HCT116 (cell line): ENCODE results near the gene RANGAP1. TPM values are rescaled to one million over a fixed set of nuclear protein-coding genes. Genes with fewer than 3 reads are reported as not detected.

Experiments used
- ATAC-seq: fragments of 200-7000 bp; cut with Tn5 transposase; 2 replicates; pipeline ENCODE4 v1.9.1; 2020; ENCODE audit warnings: mild to moderate bottlenecking, moderate library complexity
- BruUV-seq: library from RNA; stranded (reverse); fragments of 400-500 nt; replicated peaks from 2 replicates; lab custom pipeline; 2021; lab: Mats Ljungman, UMichigan
- CTCF ChIA-PET: fragments of 300-600 bp; sonication (Branson Sonifier 250); formaldehyde crosslinking; loops from one replicate; lab custom pipeline; 2021; ENCODE audit warnings: antibody characterized with exemption; lab: Charles Lee
- POLR2A ChIA-PET: fragments of 300-600, 350-600 bp; sonication (Branson Sonifier 250); formaldehyde crosslinking; loops from one replicate; lab custom pipeline; 2021; ENCODE audit warnings: antibody characterized with exemption; lab: Charles Lee
- RAD21 ChIA-PET, 2 experiments: fragments of 300-600 bp; sonication (Branson Sonifier 250); formaldehyde crosslinking; loops; one replicate each; lab custom pipeline; 2023; ENCODE audit warnings: low total read pairs in 2 of 2; ENCODE audit not compliant: uncharacterized antibody in 2 of 2, unreplicated experiment in 2 of 2, low non-redundant PET in 1 of 2; lab: Charles Lee
- DNase-seq: peaks from one replicate; pipeline ENCODE4 v3.0.0-alpha.2; 2010; ENCODE audit warnings: low read depth, low spot score
- H2AFZ ChIP-seq: fragments of 200-600 bp; shearing (Covaris generic), sonication (generic); 2 replicates; pipeline ENCODE4 v1.6.1; 2017; ENCODE audit warnings: low read depth, mixed run types, mixed read lengths, antibody characterized with exemption, low read length; ENCODE audit not compliant: poor library complexity, severe bottlenecking
- H3K27ac ChIP-seq: 2 replicates; pipeline ENCODE4 v1.5.1; 2012; ENCODE audit warnings: low read depth, low read length
- H3K27me3 ChIP-seq: fragments of 200-600 bp; sonication (generic); 2 replicates; pipeline ENCODE4 v1.6.1; 2016; ENCODE audit warnings: mixed run types, low read length, mixed read lengths; ENCODE audit not compliant: insufficient read depth
- H3K36me3 ChIP-seq, 2 experiments: fragments of 200-500 bp in 1 of 2; fragments of 200-600 bp in 1 of 2; sonication (Bioruptor generic) in 1 of 2; sonication (generic) in 1 of 2; 2 replicates each; pipeline versions ENCODE4 v1.5.1 to v1.6.1; 2014 to 2016; ENCODE audit warnings: low read length in 2 of 2, inconsistent platforms in 1 of 2, mixed read lengths in 1 of 2, mixed run types in 1 of 2; ENCODE audit not compliant: insufficient read depth in 2 of 2, control insufficient read depth in 1 of 2
- H3K4me1 ChIP-seq, 2 experiments: fragments of 200-600 bp in 1 of 2; sonication (generic) in 1 of 2; 2 replicates each; pipeline versions ENCODE4 v1.5.1 to v1.6.1; 2012 to 2017; ENCODE audit warnings: low read length in 2 of 2, inconsistent platforms in 1 of 2, mild to moderate bottlenecking in 1 of 2, mixed read lengths in 1 of 2, mixed run types in 1 of 2, moderate library complexity in 1 of 2; ENCODE audit not compliant: insufficient read depth in 2 of 2, control insufficient read depth in 1 of 2
- H3K4me2 ChIP-seq: fragments of 200-600 bp; sonication (generic); 2 replicates; pipeline ENCODE4 v1.6.1; 2017; ENCODE audit warnings: mixed run types, low read length, mixed read lengths
- H3K4me3 ChIP-seq, 2 experiments: fragments of 200-600 bp in 1 of 2; sonication (generic) in 1 of 2; replicated peaks in 1 of 2; 2 replicates each; pipeline ENCODE4 v1.5.1; 2011 to 2016; ENCODE audit warnings: low read length in 2 of 2, control low read depth in 1 of 2, low read depth in 1 of 2, mild to moderate bottlenecking in 1 of 2, mixed read lengths in 1 of 2, mixed run types in 1 of 2
- H3K79me2 ChIP-seq: fragments of 200-600 bp; sonication (generic); 2 replicates; pipeline ENCODE4 v1.6.1; 2017; ENCODE audit warnings: mild to moderate bottlenecking, mixed run types, low read length, moderate library complexity, mixed read lengths; ENCODE audit not compliant: insufficient read depth
- H3K9ac ChIP-seq: fragments of 200-600 bp; sonication (generic); 2 replicates; pipeline ENCODE4 v1.6.1; 2016; ENCODE audit warnings: low read length, mixed read lengths
- H3K9me2 ChIP-seq: fragments of 200-600 bp; sonication (generic), shearing (Covaris generic); 2 replicates; pipeline ENCODE4 v1.6.1; 2017; ENCODE audit warnings: mixed run types, mild to moderate bottlenecking, moderate library complexity; ENCODE audit not compliant: insufficient read depth
- H3K9me3 ChIP-seq, 2 experiments: fragments of 200-500 bp in 1 of 2; fragments of 200-600 bp in 1 of 2; sonication (Bioruptor generic) in 1 of 2; sonication (generic) in 1 of 2; 2 replicates each; pipeline ENCODE4 v1.6.1; 2014 to 2017; ENCODE audit warnings: low read length in 2 of 2, mixed read lengths in 2 of 2, inconsistent platforms in 1 of 2, low read depth in 1 of 2, mild to moderate bottlenecking in 1 of 2, mixed run types in 1 of 2, moderate library complexity in 1 of 2; ENCODE audit not compliant: control insufficient read depth in 1 of 2, insufficient read depth in 1 of 2
- H4K20me1 ChIP-seq: fragments of 200-600 bp; sonication (generic), shearing (Covaris generic); 2 replicates; pipeline ENCODE4 v1.6.1; 2017; ENCODE audit warnings: mixed run types, mild to moderate bottlenecking, moderate library complexity; ENCODE audit not compliant: insufficient read depth
- ATF3 ChIP-seq: IDR thresholded peaks from 2 replicates; pipeline ENCODE4 v1.6.1; 2012
- CBX3 ChIP-seq: IDR thresholded peaks from 2 replicates; pipeline ENCODE4 v1.6.1; 2012; ENCODE audit warnings: low read depth
- CTCF ChIP-seq, 3 experiments: fragments of 200-600 bp in 1 of 3; sonication (generic) in 1 of 3; IDR thresholded peaks in 2 of 3; conservative IDR thresholded peaks in 1 of 3; 2 replicates each; pipeline ENCODE4 v1.5.1; 2012 to 2017; ENCODE audit warnings: low read depth in 2 of 3, low read length in 2 of 3, antibody characterized with exemption in 1 of 3, borderline replicate concordance in 1 of 3, control low read depth in 1 of 3, mild to moderate bottlenecking in 1 of 3, mixed read lengths in 1 of 3, mixed run types in 1 of 3, moderate library complexity in 1 of 3; ENCODE audit not compliant: insufficient read depth in 1 of 3
- ELF1 ChIP-seq: IDR thresholded peaks from 2 replicates; pipeline ENCODE4 v1.6.1; 2012; ENCODE audit warnings: low read depth, borderline replicate concordance
- EZH2 ChIP-seq: fragments of 200-600 bp; sonication (generic); IDR thresholded peaks from 2 replicates; pipeline ENCODE4 v1.6.1; 2017; ENCODE audit warnings: antibody characterized with exemption, mixed run types
- FOSL1 ChIP-seq: IDR thresholded peaks from 2 replicates; pipeline ENCODE4 v1.6.1; 2012; ENCODE audit warnings: low read depth
- JUND ChIP-seq: IDR thresholded peaks from 2 replicates; pipeline ENCODE4 v1.6.1; 2012
- MAX ChIP-seq: IDR thresholded peaks from 2 replicates; pipeline ENCODE4 v1.6.1; 2012
- POLR2A ChIP-seq: IDR thresholded peaks from 2 replicates; pipeline ENCODE4 v1.7.0; 2011; ENCODE audit warnings: borderline replicate concordance; ENCODE audit not compliant: insufficient read depth, insufficient read length; ENCODE audit errors: extremely low read depth
- RAD21 ChIP-seq: IDR thresholded peaks from 2 replicates; pipeline ENCODE4 v1.6.1; 2012; ENCODE audit warnings: low read depth, mild to moderate bottlenecking
- REST ChIP-seq: IDR thresholded peaks from 2 replicates; pipeline ENCODE4 v1.6.1; 2012; ENCODE audit warnings: low read depth
- SIN3A ChIP-seq: IDR thresholded peaks from 2 replicates; pipeline ENCODE4 v1.6.1; 2012; ENCODE audit warnings: low read depth
- SP1 ChIP-seq: IDR thresholded peaks from 2 replicates; pipeline ENCODE4 v1.6.1; 2012; ENCODE audit warnings: low read depth
- TCF7L2 ChIP-seq: IDR thresholded peaks from 2 replicates; pipeline ENCODE4 v1.7.0; 2011; ENCODE audit warnings: borderline replicate concordance, inconsistent platforms; ENCODE audit not compliant: insufficient read depth, insufficient read length; ENCODE audit errors: extremely low read depth
- YY1 ChIP-seq: IDR thresholded peaks from 2 replicates; pipeline ENCODE4 v1.6.1; 2011; ENCODE audit warnings: low read length, low read depth, moderate library complexity, mild to moderate bottlenecking; ENCODE audit not compliant: insufficient replicate concordance; ENCODE audit errors: extremely low read depth
- ZBTB33 ChIP-seq: IDR thresholded peaks from 2 replicates; pipeline ENCODE4 v1.6.1; 2011; ENCODE audit warnings: mild to moderate bottlenecking, low read length, moderate library complexity; ENCODE audit not compliant: insufficient replicate concordance; ENCODE audit errors: extremely low read depth
- ZFX ChIP-seq: fragments of 450-650 bp; IDR thresholded peaks from 2 replicates; pipeline ENCODE4 v1.6.1; 2017
- ZNF274 ChIP-seq: fragments of 200-500 bp; sonication (Bioruptor generic); IDR thresholded peaks from 2 replicates; pipeline ENCODE4 v1.6.1; 2014; ENCODE audit warnings: mild to moderate bottlenecking, low read depth, low read length, inconsistent platforms
- intact Hi-C: fragments of 100-400 bp; cut with micrococcal nuclease; formaldehyde crosslinking; loops from 2 replicates; pipeline ENCODE4 v1.10.0; 2022
- total RNA-seq: library from RNA; stranded (reverse); gene quantifications from one replicate; pipeline ENCODE4 v1.2.1, GENCODE V29; 2021; ENCODE audit not compliant: unreplicated experiment

Gene RANGAP1
- total RNA-seq, 1 experiment from 2014 or later, result 121 TPM

GRCh38 chr22:41288245-41288946 is 2.4 kb upstream of the RANGAP1 start:
- Histone ChIP-seq H3K27ac (peak overlapping the region; percentile 96), H3K4me2 (peak overlapping the region; percentile 87), H2AFZ (no peak overlapping the region), H3K4me1 (peaks cover 49 to 72% of the 10 kb centered on the region in 2 experiments), H3K79me2 (peaks cover 24% of the 10 kb centered on the region), H3K9me3 (no peaks in the 10 kb centered on the region), H3K9me2 (no peaks in the 10 kb centered on the region), H4K20me1 (no peaks in the 10 kb centered on the region), H3K4me3 (peak overlapping the region; percentile 49 to 59), H3K9ac (peak overlapping the region; percentile 69), H3K36me3 (peaks cover 4 to 13% of the 10 kb centered on the region in 2 experiments; a peak in 2 of 4 replicates), H3K27me3 (no peaks in the 10 kb centered on the region)
- CTCF ChIA-PET, result interaction anchor here (0.7 kb wide), 1 partner anchor 13 kb away, joined by 3 read pairs; the partner anchor contains the start of gene ZC3H7B
- intact Hi-C loops, result no loop called here
- ATAC-seq (peak; percentile 48), DNase-seq (peak; percentile 74)
- RAD21 ChIA-PET, result interaction anchor here (0.7 to 1.2 kb wide), 2 partner anchors 93 to 366 kb away, joined by 5 read pairs; no protein-coding TSS in a partner anchor
- TSS peak; percentile 84 for BruUV-seq
- POLR2A ChIA-PET, result interaction anchor here (1.2 to 1.6 kb wide), 2 partner anchors 13 to 17 kb away, joined by 3 read pairs; partner anchors contain the start of gene ZC3H7B
- TF ChIP-seq JUND (peak; percentile 95), TCF7L2 (no peak), ATF3 (no peak), EZH2 (no peak), POLR2A (peak; percentile 82), ELF1 (no peak; the same call in 1 of the 2 replicates), YY1 (no peak), CBX3 (0 out of 2 replicates have a peak, but pooled peaks have one; percentile 12), FOSL1 (peak; percentile 92), RAD21 (0 out of 2 replicates have a peak, but pooled peaks have one; percentile 21), MAX (peak; percentile 13; the same call in 1 of the 2 replicates), ZNF274 (no peak), ZFX (peak; percentile 26; the same call in 1 of the 2 replicates), SP1 (peak; percentile 83), SIN3A (peak; percentile 76; the same call in 1 of the 2 replicates), REST (no peak), CTCF (IDR thresholded peaks at IDR 0.05 in 2 of 3, conservative IDR thresholded peaks at IDR 0.05 in 1 of 3; ENCODE audit: borderline replicate concordance in 1 of 3, insufficient read depth in 1 of 3, low read depth in 2 of 3, low read length in 2 of 3) (no peak), ZBTB33 (no peak)
